ENCODE data around the gene WSCD1.

Gene WSCD1

DNA sequence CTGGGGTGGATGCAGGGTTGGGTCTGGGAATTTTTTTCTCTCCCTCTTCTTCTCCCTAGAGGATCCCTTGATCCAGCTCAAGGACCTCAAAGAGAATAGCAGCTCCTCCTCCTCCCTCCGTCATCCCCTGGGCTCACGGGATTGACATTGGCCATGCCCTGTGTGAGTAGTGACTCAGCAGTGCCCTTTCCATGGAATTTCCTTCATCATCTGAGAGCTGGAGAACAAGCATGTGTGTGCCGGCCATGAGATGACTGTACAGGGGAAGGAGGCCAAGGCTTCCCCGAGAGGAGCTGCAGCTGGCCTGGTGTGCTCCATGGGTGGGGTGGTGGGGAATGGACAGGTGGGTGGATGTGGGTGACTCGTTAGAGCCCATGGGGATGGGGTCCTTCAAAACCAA, 8.9 kb upstream of the WSCD1 start:
- peak; percentile 26 for DNase-seq (ENCODE audit: low spot score)

DNA sequence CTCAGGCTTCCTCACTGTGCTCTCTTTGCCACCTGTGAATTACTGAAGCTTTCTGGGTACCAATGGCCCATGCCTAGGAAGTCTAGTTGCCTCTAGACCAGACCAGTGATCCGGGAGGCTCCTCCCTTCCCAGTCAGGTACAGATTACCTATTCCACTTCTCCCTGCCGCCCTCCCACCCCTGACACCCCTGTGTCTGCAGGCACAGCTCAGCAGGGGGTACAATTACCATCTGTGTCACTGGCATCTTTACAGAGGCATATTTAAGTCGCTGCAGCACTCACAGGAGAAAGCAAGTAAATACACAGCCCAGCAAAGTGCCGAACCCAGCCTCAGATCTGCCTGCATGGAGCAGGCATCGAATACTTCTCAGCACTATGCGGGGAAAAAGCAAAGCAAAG, 5.3 kb upstream of the WSCD1 start:
- no peak for DNase-seq (ENCODE audit: low spot score)

DNA sequence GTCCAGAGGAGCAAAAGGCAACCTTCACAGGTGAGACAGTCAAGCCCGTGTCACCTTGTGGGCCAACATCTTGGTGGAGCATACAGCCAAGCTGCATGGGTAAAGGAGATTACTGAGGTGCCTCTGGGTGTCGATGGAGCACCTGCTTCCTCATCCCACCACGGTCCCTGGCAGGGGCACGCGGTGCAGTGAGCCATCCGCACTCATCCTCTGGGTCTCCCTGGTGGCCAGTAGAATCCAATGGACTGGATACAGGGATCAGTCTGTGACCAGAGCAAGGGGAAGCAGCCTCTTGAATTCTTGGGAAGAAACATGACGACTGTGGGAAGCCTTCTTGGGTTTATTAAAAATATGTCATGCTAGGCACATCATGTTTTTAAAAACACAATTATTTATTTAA, 4.8 kb upstream of the WSCD1 start:
- DNase-seq (ENCODE audit: low spot score): no peak

DNA sequence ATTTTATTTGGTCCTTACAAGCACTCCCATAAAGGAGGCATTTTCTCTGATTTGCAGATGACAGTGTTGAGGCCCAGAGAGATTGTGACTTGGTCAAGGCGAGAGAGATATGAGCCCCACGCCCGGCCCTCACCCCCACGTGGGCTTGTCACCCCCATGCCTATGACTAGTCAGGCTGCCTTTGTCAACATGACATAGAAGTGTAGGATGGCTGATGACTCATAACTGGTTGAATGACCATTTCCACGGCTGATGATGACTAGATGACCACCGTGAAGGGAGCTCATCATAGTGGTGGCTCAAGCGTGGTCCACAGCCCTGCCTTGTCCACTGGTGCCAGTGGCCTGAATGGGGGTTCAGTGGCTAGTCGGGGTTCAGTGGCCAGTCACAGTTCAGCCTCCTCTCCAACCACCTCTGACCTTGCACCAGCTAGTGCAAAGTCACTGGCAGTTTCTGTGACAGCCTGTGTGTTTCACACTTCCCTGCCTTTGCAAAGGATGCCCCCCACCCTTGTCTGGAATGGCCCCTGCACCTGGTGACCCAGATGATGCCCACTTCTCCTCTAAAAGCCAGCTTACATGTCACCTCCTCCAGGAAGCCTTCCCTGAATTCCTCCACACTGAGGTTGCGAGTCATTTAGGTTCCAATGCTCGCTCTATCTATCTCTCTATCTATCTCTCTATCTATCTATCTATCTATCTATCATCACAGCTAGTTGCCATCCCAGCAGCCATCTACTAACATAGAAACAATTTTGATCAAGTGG, 3.8 kb upstream of the WSCD1 start:
- no peak for DNase-seq (ENCODE audit: low spot score)

DNA sequence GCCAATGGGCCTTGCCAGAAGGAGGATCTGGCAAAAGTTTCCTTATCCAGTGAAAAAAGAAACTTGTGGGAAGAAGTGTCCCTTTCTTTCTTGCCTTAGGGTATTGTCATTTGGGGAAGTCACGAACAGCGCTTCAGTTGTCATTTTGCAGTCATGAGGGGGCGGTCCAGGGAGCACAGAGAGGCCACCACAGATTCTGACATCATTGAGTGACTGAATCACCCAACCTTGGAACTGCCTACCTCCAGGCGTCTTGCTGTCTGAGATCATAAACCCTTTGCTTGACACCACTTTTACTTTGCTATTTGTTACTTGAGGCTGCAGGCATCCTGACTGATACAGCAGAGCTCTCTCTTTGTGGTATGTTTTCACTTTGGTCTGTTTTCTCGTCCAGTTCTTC, 3.1 kb upstream of the WSCD1 start:
- no peak for DNase-seq (ENCODE audit: low spot score)

DNA sequence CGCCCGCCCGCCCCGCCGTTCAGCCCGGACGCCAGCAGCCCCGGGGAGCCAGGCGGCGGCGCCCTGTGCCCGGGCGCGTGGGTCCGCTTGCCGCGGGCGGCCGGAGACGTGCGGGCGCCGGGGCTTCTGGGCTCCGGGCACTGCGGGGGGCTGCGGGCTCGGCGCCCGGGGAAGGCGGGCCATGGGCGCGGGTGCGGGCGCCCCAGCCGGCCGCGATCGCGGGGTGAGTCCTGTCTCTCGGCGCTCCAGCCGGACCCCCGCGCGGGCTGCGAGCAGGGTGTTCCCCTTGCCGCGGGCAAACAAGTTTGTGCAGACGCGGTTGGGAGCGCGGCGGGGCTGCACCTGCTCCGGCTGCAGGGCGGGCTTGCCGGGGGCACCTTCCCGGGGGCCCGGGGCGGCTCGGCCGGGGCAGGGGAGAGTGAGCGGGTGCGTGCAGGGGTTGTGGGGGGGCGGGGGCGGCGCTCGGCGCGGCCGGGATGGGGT, 292 bp downstream of the WSCD1 start:
- no peak for DNase-seq (ENCODE audit: low spot score)

DNA sequence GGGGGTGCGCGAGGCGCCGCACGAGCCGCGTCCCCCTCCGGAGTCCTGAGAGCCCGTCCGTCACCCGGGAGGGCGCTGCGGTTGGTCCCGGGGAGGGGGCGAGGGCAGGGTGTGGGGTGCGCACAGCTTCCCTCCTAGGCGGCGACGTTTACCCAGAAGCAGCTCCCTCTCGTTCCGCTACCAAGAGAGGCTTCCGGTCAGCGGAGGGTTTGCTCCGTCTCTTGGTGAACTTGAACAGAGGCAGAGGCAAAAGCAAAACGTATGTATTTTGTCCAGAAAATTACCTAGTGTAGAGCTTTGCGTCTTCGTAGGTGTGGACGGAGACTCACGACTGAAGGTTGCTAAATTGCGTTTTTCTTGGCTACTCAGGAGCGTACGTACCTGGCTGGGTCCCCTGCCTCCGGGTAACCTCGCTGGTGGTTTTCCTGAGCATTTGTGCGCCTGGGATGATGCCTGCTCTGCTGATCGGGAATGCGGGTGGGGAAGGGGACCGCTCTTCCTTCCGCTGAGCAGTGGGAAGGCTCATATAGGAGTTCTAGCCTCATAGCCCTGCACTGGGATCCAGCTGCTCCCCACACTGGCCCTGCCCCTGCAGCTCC, 833 bp downstream of the WSCD1 start:
- peak; percentile 24 for DNase-seq (ENCODE audit: low spot score)

DNA sequence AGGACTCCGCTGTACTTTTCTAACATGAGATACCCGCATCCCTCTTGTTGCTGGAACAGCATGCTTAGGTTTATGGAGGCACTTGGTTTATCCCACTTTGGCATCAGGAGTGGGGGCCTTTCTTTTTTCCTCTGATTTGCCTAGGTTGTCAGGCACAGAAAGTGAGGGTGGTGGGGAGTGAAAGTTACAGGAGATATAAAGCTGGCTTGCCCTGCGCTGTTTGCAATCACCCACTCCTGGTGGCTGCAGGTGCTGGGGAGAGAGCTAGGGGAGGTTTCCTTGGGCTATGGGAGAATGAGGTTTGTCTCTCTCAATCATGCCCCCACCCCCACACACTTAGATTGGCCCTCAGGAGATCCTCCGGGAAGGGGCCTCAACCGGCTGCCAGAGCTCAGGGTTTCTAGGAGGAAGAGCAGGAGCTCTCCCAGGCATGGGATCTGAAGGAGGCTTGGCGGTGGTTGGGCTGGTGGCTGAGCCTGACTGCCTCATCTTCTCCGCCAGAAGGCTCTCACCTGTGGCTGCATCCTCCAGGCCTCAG, 1.4 kb downstream of the WSCD1 start:
- DNase-seq (ENCODE audit: low spot score): no peak

DNA sequence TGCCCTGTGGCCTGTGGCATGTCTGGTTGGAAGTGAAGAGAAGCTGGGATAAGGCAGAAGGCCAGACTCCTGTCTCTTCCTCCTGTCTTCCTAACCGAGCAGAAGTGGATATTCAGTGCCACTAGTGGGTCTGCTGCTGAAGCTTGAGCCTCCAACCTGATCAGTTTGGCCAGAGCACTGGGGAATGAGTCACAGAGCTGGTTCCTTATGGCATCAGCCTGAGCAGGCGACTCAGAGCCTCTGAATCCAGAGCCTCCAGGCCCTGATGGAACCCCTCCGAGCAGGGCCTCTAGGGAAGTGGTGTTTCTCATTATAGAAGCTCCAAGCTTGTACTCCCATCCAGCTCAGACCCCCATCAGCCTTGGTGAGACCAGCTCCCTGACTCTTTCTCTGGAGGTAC, 2.0 kb downstream of the WSCD1 start:
- DNase-seq (ENCODE audit: low spot score): peak; percentile 21

DNA sequence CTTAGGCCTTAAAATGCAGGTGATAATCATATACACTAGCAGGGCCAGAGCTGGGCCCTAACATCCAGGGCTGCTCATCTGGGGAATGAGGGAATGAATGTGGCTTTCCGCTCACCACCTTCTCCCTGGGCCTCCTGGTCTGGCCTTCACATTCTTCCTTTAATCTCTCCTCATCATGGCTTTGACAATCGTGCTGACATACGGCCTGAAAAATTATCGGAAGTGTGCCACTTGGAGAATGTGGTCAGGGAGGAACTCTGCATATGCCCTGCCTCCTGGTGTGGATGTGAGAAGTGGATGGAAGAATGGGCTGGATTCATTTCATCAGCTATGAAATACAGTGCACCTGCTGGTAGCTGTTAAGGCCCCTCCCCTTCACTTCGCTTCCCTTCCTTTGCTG, 2.4 kb downstream of the WSCD1 start:
- DNase-seq (ENCODE audit: low spot score): no peak

DNA sequence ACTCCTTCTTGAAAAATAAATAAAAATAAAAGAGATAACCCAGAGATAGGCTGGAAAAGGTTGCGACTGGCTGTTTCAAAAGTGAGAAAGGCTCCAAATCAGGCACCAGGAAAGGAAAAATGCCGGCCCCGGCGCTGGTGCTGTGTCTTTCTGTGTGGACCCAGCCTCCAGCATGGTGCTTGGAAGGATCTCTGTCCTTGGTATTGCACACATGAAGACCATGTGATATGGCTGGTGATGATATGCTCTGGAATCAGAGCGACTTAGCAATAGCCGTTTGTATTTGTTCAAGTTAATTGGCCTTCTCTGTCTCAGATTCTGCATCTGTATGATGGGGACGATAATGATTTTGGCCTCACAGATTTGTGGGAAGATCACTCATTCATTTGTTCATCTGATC, 3.4 kb downstream of the WSCD1 start:
- DNase-seq (ENCODE audit: low spot score): no peak

DNA sequence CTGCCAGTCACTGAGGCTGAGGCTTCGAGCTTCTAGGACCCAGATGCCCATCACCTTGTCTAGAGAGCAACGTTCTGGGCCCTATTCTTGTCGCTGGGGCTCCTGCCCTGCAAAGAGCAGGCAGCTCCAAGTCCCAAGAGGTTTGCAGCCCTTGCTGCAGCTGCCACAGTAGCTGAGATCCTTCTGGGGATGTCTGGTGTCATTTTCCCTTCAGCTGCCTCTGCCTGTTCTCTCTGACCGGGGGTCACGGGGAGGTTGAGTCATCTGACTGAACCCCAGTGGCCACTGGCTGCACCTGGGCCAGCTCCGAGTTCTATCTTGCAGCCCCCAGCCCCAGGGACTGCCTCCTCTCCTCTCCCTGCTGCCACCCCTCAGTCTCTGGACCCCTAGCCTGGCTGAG, 4.9 kb downstream of the WSCD1 start:
- no peak for DNase-seq (ENCODE audit: low spot score)

DNA sequence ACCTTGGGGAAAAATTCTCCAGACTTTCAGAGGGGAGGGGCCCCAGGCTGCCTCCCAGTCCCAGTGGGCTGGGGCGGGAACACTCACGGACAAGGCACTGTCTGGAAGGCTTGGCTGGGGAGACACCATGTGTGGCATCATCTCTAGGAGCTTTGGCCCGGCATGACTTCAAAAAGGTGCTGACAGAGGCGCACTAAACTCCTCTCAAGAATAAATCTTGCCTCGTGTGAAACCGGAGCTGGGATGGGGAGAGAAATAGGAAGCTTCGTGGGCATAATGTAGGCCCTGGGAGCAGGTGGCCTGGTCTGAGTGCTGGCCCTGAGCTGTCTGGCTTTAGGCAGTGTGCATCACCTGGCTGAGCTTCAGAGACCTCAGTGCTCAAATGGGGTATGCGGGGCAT, 5.7 kb downstream of the WSCD1 start:
- no peak for DNase-seq (ENCODE audit: low spot score)

DNA sequence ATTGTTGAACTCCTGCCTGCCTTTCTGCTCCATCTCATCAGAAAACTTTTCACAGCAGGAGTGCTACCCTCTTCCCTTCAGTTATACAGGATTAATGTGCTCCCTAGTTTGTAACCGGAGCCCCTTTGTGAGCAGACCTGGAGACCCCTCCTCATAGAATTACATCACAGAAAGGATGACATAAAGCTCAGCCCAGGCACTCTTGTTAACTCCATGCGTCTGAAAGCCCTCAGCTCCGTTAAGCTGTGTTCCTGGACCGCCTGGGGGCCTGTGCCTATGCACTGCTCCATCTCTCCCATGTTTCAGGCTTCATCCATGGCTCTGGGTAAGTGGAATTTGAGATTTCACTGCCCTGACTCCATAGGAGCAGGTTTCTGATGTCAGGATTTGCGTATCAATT, 7.6 kb downstream of the WSCD1 start:
- DNase-seq (ENCODE audit: low spot score): no peak

DNA sequence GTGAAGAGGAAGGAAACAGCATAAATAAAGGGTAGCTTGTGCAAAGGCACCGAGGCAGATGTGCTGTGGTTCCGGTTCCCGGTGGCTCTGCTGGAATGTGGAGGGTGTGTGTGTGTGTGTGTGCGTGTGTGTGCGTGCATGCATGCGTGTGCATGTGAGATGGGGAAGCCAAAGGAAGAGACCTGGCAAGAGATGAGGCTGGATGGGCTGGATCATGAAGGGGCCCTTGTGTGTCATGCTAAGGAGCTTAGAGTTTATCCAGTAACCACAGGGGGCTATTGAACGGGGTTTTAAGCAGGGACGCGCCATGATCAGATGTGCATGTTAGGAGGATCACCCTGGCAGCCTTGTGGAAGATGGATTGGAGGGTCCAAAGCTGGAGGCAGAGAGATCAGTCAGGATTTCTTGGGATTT, 8.3 kb downstream of the WSCD1 start:
- DNase-seq (ENCODE audit: low spot score): no peak

DNA sequence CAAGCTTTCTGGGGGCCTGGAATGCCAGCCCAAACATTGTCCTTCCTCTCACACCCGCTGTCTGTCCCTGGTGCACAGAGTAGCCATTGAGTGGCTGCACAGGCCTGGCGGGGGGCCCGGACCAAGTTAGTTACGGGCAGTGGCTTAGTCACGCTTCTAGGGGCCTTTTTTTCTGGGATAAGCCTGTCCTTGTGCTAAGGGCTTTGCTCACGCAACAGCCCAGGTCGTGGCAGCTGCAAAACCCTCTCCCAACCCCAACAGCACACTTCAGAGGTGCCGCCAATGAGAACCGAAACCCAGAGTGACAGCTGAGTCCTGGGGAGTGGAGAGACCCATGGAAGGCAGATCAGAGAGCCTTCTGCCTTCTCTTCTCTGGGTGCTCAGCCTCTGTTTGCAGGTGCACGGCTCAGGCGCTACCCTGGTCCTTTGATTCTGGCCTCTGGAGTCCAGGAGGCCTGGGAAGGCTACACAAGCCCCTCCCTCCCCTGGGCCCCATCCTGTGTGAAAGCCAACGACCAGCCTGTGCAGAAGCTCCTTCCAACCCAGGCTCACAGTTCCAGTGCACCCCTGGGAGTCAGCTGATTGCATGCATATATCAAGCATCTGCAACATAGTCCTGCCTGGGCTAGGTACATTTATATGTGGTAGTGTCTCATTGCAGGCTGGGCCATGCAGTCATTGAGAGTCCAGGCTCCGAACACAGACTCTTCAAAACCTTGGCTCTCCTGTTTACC, 9.1 kb downstream of the WSCD1 start:
- DNase-seq (ENCODE audit: low spot score): no peak

DNA sequence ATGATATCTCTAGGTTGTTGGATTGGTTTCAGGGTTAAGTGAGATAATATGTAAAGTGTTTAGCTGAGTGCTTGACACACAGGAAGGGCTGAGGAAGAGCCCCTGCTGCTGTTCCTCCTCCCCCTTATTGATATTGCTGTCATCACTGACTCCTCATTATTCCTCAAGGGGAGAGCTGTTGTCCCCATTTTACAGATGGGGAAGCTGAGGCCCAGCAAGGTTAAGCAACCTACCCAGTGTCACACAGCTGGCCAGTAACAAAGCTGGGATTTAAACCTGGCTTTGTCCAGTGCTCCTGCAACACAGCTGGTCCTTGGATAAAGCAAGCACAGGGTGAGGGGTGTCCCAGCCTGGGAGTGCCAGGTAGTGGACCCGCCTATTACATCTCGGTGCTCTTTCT, 9.8 kb downstream of the WSCD1 start:
- no peak for DNase-seq (ENCODE audit: low spot score)

DNA sequence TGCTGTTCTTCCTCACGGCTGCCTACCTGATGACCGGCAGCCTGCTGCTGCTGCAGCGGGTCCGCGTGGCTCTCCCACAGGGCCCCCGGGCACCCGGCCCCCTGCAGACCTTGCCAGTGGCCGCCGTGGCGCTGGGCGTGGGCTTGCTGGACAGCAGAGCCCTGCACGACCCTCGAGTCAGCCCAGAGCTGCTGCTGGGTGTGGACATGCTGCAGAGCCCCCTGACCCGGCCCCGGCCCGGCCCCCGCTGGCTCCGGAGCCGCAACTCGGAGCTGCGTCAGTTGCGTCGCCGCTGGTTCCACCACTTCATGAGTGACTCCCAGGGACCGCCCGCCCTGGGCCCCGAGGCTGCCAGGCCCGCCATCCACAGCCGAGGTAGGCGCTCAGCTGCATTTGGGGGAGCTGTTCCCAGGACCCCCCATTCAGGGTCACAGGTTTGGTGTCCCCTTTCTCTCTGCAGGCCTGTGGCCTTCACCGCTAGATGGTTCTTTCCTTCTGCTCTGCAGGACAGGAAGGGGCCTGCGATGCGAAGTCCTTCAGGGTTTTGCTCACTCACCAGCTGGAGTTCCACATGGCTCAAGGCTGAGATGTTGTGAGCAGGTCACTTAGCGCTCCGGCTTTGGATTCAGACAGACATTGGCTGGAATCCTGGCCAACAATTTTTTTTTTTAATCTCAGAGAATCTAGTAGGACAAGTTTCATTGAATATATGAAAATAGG, 10.7 kb downstream of the WSCD1 start:
- no peak for DNase-seq (ENCODE audit: low spot score)

DNA sequence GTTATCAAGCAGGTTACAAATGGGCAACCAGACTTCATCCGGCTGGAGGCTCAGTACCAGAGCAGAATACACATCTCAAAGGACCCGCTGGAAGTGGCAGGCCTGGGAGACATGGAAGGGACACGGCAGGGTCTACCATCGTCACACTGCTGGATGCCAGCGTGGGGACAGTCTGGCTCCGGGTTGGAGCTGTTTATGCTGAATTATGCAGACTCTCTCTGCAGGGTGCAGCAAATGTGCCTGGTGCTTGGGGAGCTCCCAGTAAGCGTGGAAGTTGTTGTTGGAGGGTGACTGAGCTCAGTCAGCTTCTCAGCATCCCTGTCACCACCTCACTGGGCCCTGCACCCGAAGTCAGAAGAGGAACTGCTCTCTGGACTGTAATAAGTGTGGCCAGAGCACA, 12.2 kb downstream of the WSCD1 start:
- no peak for DNase-seq (ENCODE audit: low spot score)

DNA sequence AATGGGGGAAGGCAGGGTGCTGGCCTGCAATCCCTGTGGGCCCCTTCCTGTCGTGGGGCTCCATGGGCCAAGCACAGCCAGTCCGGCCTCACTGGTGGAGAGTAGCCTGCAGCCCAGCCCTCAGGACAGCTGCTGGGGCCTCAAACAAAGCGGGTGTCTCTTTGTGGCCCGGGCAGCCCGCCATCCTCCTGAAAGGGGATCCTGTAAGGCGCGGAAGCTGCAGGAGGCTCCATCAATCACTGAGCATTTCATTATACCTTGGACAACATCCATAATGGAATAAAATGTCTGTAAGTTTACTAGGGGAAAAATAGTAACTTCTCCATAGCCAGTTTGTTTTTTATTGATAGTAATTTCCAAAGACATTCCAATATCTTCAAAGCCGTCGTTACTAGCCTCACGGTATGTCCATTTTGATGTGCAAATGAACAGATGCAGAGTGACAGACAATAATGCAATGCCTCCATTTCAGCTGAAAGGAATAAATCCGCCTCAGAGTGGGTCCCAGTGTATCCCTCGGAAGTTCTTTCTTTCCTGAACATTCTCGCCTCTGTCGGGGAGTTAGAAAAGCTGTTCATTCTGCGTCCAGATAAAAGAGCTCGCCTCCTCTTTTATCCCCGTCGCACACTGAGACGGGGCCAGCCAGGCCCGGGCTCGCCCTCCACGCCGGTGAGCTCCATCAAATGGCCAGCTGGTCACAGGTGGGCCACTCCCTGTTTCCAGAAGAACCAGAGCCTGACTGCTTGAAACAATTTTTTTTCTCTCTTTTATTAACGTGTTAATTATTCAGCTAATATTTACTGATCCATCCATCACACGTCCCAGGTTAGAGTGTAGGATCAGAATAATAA, 14.4 kb downstream of the WSCD1 start:
- no peak for DNase-seq (ENCODE audit: low spot score)

DNA sequence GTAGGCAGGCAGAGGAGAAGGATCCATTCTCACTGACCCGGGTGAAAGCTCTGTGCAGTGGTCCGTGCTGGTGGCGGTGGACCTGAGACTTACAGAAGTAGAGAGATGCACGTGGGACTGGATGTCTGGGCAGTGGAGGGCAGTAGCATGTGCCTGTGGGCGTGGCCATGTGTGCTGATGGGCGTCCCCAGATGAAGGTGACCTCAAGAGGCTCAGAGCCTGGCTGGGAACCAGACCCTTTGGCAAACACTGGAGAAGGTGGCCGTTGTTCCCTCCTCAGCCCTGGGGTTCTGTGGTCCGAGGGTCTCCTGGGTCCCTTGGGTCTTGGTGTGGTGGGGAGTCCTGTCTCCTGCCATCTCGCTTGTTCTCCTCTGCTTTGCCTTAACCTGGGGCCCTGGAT, 15.6 kb downstream of the WSCD1 start:
- DNase-seq (ENCODE audit: low spot score): no peak

Data from GM03348 (cell line).